GM19099 (cell line): Measurements from ENCODE around the gene SPATS2.

ENCODE experiments used
- POLR2A ChIP-seq: IDR thresholded peaks from 3 replicates; pipeline ENCODE4 v1.6.1; 2011; ENCODE audit warnings: low read depth; ENCODE audit not compliant: insufficient read length; ENCODE audit errors: extremely low read depth

Gene SPATS2

DNA sequence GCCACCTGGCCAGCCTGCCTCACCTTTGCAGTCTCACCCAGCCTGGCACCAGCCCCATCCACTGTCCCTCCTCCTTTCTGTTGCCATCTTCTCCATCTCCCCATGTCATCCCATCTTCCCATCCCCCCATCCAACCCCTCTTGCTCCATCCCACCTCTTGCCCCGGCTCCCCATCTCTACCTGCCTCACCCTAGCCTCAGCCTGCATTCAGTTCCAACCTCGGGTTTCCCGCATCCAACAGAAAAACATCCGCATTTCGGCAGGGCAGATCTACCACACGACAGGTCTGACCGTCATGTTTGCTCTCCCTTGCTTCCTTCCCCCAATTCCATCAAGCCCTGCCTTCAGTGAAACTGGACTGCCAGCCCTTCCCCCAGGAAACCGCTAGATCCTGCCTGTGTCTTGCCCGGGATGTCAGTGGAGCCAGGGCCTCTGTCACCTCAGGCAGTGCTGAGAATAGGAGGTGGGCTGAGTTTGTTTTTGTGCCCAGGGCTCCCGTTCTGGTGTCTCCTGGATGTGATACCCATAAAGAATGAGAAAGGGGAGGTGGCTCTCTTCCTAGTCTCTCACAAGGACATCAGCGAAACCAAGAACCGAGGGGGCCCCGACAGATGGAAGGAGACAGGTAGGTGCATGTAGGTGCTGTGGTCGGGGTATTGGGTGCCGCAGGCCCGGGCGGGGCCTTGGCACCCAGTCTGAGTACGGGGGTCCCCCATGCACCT lies 174.0 kb downstream of the SPATS2 start:
- TF ChIP-seq POLR2A = no peak

DNA sequence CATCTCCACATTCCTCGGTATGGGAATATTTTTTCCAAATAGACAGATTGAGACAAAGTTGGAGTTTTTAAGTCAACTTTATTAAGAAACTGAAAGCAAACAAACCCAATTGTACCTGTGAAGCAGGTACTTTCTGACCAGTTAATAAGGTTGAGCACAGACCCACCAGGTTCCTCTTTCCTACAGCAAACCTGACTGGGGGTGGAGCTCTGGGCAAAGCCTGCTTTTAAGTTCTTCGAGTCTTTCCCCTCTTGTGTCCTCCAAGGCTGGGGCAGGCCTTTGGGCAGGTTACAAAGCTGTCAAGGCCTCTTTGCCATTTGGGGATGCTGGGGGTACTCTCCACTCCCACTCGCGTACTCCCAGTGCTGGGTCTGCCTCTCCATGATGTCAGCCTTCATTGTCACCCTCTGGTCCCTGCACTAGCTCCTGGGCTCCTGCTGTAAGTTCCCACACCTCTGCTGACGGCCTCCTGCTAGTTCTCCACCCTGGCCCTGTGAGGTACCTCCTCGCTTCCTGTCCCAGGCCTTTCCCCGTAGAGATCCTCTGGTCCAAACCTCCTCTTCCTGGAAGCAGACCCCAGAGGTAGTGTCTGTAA lies 174.7 kb downstream of the SPATS2 start:
- TF ChIP-seq POLR2A = no peak

DNA sequence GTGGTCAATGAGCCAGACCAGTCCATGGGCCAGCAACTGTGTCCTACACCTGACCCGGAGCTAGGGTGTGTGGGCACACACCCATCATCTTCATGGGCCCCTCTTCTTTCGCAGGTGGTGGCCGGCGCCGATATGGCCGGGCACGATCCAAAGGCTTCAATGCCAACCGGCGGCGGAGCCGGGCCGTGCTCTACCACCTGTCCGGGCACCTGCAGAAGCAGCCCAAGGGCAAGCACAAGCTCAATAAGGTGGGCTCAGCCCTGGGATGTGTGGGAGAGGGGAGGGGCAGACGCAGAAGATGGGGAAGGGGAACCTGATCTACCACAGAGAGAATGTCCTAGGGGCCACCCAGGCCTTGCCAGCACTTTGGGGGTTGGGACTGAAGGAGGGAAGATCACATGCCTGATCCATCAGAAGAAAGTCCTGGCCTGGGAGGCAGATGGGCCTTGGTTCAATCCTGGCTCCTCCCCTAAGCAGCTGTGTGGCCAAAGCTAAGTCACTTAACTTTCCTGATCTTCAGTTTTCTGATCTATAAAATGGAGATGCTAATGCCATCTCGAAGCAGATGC lies 175.4 kb downstream of the SPATS2 start:
- TF ChIP-seq POLR2A = no peak

DNA sequence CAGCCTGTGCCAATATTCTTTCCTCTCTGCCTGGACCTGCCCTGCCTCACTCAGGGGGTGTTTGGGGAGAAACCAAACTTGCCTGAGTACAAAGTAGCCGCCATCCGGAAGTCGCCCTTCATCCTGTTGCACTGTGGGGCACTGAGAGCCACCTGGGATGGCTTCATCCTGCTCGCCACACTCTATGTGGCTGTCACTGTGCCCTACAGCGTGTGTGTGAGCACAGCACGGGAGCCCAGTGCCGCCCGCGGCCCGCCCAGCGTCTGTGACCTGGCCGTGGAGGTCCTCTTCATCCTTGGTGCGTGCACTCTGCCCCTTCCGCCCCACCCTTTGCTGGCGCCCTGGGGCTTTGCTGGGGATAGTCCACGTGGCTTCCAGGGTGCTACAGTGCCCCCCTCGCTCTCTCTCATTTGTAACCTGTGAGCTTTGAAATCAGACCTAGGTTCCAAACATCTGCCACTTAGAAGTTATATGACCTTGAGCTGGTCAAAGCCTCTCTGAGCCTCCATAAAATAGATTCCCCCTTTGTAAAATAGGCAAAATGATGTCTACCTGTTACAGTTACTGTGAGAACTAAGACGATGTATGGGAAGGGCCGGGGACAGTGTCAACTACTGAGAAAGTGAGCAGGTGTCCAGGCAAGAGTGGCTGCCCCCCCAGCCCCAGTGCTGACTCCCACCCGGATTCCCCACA lies 176.1 kb downstream of the SPATS2 start:
- no peak for TF ChIP-seq POLR2A

DNA sequence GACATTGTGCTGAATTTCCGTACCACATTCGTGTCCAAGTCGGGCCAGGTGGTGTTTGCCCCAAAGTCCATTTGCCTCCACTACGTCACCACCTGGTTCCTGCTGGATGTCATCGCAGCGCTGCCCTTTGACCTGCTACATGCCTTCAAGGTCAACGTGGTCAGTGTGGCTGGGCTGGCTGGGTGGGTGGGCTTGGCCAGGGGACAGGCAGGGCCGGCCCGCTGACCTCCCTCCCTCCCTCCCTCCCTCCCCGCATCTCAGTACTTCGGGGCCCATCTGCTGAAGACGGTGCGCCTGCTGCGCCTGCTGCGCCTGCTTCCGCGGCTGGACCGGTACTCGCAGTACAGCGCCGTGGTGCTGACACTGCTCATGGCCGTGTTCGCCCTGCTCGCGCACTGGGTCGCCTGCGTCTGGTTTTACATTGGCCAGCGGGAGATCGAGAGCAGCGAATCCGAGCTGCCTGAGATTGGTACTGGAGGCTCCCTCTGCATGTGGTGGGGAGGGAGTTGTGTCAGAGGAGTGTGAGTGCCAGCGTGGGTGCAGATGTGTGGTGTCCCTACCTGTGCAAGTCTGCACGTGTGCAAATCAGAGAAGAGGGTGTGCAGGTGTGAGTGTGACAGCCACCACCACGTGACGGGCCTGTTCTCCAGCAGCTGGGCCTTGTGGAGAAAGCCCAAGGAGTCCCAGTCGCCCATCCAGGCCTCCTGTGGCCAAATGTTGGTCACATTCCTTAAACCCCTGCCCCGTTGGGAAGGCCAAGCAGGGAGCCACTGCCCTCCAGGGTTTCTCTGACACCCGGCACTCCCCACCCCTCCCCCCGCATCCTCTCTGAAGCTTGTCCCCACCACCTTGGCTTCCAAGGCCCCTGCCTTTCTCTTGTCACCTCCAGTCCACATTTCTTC lies 176.9 kb downstream of the SPATS2 start:
- TF ChIP-seq POLR2A = no peak

DNA sequence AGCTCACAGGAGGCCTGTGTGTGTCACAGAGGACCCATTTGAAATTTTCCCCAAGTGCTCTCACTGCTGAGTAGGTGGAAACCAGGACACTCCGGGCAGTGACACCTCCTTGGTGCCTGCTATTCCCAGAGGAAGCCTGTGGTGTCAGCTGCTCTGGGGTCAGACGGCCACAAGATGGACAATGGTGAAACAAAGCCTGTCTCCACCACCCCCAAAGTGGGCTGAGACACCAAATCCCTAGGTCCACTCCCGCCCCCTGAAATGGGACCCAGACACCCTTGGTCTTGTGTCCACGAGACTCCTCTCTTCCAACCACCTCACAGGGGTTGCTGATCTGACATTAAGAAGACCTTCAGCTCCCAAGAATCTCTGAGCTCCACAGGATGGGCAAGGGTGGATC lies 178.6 kb downstream of the SPATS2 start:
- no peak for TF ChIP-seq POLR2A

DNA sequence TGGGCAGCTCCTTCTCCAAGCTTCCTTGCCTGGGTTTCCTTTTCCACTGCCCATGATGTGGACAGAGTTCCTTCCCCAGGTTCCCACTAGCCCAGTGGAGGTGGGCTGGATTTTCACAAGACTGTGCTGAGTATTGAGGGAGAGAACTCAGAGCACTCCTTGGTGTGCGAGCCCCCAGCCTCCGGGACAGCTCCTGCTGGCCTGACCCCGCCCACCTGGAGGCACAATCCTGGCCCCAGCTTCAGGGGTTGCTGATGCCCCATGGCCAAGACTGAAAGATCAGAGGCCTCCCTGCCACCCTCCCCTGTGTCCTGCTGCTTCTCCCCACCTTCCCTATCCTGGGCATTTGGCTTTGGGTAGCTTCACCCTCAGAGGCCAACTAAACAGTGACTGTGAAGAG lies 179.2 kb downstream of the SPATS2 start:
- no peak for TF ChIP-seq POLR2A

DNA sequence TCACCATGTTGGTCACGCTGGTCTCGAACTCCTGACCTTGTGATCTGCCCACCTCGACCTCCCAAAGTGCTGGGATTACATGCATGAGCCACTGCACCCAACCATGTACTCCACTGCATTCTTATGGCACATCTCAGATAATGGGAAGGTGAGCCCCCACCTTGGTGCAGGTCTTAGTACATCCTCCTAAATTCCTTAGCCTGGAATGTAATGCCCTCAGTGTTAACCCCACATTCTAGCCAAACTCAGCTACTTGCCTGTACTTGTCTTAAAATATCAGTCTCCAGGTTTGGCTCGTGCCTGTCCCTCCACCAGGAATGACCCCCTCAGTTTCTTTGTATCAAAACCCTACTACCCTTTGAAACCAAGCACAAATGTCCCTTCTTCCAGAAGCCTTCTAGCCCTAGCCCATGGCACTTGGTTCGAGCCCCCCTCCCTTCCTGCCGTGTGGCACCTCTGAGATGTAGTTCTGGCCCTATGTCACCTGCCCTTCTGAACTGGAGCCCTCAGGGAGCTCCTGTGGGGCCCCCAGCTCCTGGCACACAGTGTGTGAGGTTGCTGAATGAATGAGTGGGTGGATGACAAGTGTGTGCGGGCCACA lies 179.9 kb downstream of the SPATS2 start:
- TF ChIP-seq POLR2A = no peak

DNA sequence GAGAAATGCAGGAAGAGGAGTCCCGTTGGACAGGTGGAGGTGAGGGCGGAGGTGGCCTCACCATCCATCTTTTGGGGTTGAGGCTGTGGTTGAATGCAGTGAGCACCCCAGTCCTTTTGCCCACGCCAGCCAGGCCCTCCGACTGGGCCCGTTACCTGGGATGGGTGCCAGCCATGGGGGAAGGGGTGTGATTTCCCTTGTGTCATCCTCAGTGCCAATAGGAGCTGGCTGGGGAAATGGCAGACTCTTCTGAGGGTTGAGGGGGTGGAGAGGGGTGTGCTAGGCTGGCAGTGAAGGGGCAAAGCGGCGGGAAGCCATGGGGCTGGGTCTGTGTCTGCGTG lies 181.2 kb downstream of the SPATS2 start:
- no peak for TF ChIP-seq POLR2A

DNA sequence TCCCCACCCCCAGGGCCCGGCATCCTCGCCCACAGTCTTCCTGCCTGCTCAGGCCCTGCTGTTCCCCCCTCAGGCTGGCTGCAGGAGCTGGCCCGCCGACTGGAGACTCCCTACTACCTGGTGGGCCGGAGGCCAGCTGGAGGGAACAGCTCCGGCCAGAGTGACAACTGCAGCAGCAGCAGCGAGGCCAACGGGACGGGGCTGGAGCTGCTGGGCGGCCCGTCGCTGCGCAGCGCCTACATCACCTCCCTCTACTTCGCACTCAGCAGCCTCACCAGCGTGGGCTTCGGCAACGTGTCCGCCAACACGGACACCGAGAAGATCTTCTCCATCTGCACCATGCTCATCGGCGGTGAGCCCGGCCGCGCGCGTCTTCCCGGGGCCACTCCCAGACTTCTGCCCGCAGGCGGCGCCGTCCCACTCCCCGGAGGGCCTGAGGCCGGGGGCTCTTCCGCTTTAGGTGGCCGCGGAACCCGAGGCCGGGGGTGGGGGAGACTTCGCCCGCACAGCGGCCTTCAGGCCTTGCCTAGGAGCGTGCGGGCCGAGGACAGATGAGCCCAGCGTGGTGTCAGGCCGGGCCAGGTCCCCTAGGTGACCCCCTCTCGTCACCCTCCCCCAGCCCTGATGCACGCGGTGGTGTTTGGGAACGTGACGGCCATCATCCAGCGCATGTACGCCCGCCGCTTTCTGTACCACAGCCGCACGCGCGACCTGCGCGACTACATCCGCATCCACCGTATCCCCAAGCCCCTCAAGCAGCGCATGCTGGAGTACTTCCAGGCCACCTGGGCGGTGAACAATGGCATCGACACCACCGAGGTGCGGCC lies 181.8 kb downstream of the SPATS2 start:
- no peak for TF ChIP-seq POLR2A

DNA sequence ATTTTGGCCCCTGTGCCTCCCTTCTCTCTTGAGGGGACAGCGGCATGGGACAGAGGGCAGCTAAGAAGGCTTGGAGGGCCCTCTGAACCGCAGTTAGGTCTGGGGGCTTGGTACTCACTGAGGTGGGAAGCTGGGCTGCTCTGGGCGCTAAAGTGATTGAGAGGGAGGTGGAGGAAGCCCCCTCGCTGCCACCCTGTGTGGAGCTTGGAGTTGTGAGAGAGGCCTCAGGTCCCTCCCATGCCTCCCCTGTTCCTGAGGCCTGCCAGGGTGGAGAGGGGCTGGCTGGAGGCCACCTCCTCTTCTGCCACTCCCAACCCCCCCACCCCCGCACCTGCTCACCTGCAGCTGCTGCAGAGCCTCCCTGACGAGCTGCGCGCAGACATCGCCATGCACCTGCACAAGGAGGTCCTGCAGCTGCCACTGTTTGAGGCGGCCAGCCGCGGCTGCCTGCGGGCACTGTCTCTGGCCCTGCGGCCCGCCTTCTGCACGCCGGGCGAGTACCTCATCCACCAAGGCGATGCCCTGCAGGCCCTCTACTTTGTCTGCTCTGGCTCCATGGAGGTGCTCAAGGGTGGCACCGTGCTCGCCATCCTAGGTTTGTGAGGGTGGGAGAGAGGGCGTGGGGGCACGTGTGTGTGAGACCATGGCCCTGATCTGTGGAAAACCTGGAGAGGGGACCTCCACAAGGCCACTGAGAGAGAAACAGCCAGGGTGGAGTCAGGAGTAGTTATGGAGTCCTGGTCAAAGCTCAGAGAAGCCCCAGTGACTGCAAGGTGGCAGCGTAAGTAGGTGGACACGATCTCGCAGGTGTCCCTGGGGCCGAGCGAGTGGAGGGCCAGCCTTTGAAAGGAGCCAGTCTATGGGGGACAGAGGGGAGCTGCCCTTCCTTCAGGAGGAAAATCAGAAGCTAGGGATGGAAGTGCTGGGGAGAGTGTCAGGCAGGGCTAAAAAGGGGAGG lies 182.8 kb downstream of the SPATS2 start:
- no peak for TF ChIP-seq POLR2A

DNA sequence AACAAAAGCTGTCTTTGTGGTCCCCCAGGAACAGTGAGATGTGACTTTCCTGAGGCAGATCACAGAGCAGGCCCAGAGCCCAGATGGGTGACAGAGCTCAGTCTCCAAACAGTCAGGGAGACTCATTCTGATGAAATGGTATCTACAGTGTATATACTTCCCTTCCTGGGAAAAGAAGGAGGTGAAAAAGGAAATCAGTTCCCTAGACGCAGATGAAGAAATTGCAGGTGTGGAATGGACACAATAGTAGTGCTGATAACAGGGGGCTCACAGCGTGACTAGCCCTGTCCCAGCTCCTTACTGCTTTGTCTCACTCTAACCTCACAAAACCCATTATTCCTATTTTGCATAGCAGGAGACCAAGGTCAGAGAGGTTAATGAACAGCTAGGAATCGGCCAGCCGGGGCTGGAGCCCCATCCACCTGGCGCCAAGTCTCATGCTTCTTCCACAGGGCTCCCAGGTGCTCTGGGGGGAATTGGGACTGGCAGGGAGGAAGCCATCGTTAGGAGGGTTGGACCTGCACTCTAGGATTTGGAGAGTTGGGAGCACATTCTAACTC lies 183.5 kb downstream of the SPATS2 start:
- TF ChIP-seq POLR2A = no peak

DNA sequence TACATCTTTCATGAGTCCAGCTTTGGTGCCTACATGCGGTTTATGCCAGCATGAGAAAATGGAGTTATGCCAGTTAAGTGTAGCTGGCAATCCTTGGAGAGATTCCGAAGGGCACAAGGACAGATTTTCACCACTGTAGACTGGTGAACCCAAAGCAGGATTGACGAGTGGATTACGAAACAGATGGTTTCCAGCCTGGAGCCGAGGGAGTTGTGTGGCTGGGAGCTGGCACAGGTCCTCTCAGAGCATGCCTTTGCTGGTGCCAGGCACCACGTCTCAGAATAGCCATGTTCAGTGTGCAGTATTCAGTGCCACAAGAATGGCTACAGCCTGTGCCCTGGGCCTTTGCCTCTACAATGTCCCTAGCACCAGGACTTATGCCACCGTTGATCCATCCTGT lies 184.8 kb downstream of the SPATS2 start:
- no peak for TF ChIP-seq POLR2A

DNA sequence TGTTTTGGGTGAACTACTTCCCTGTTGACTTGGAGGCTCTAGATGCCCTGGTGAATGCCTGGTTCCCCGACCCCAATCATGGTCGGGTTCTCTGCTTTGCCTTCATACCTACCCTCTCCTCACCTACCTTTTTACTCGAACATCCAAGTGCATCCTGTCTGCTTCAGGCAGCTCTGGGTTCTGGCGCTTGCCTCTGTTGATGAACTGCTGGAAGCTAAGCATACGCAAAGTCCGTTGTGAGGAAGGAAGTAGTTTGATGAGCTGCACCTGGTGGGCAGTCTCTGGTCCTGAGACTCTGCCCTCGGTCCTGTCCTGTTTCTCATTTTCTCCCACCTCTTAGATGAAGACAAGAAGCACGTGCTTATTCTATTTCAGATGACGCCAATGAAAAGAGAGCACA lies 185.2 kb downstream of the SPATS2 start:
- no peak for TF ChIP-seq POLR2A
